ENCODE data around the gene TMEM238. TPM values are rescaled to one million over a fixed set of nuclear protein-coding genes. Genes with fewer than 3 reads are reported as not detected.

TMEM238 gene
- total and polyA plus RNA-seq, 9 of the 15 experiments (the other 6 are each of a cell fraction or from before 2014, with no cell fraction given): 0.18 to 5.1 (median 1.3) TPM; not detected in 4

DNA sequence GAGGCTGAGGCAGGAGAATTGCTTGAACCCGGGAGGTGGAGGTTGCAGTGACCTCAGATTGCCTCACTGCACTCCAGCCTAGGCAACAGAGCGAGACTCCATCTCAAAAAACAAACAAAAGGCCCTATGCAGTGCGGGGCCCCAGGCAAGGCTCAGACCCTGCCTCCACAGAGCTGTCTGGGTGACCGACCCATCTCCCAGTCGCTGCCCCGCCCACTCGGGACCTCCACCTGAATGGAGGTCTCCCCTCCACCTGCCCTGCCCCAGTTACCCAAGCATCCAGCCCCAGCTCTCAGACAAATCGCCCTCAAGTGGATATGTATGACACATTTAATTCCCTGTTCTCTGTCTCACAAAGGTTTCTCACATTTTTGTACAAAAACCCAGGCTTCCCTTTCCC, 18.8 kb downstream of the TMEM238 start:
- Histone ChIP-seq H2AFZ (ENCODE audit: low read depth, low read length) (no peak overlapping the region), H3K9ac (ENCODE audit: insufficient read depth in 1 of 2, low read depth in 2 of 2, low read length in 2 of 2) (no peak overlapping the region), H3K4me3 (no peak overlapping the region), H4K20me1 (replicated peaks; ENCODE audit: control insufficient read depth, insufficient read depth, low read length) (0 out of 2 replicates have a peak, but pooled peaks cover 3% of the 10 kb centered on the region), H3K4me2 (ENCODE audit: insufficient read depth, low read length) (no peak overlapping the region), H3K79me2 (ENCODE audit: control insufficient read depth, insufficient read depth, low read length) (no peaks in the 10 kb centered on the region), H3K27ac (ENCODE audit: extremely low read depth, low read depth, low read length) (no peak overlapping the region), H3K27me3 (ENCODE audit: control insufficient read depth in 2 of 2, insufficient read depth in 2 of 2, low read length in 2 of 2) (peaks cover 4% of the 10 kb centered on the region in 2 experiments; a peak in 2 of 5 replicates), H3K4me1 (replicated peaks in 1 of 2; ENCODE audit: control insufficient read depth in 2 of 2, insufficient read depth in 2 of 2, low read length in 2 of 2) (peaks cover 0 to 57% of the 10 kb centered on the region in 2 experiments; a peak in 3 of 5 replicates), H3K9me3 (replicated peaks; ENCODE audit: control insufficient read depth, insufficient read depth, low read depth, low read length) (no peaks in the 10 kb centered on the region), H3K36me3 (ENCODE audit: control insufficient read depth, insufficient read depth, low read length) (no peaks in the 10 kb centered on the region), H3K9me1 (ENCODE audit: control insufficient read depth, insufficient read depth, low read length) (no peaks in the 10 kb centered on the region)
- BruUV-seq (replicated peaks): no TSS peak
- FAIRE-seq (no peak), DNase-seq (ENCODE audit: extremely low read depth in 1 of 4, low spot score in 3 of 4) (no peak), ATAC-seq (no peak)
- ChIA-PET POLR2A (interaction anchor here (0.6 kb wide), 1 partner anchor 27 kb away, joined by 3 read pairs; no protein-coding TSS in a partner anchor), CTCF (ENCODE audit: low intra/inter-chr PET ratio) (interaction anchor here (1.2 kb wide), 1 partner anchor 8 kb away, joined by 5 read pairs; no protein-coding TSS in a partner anchor)
- 41% methylated on average over 7 of the region's 8 CpGs for WGBS (ENCODE audit: insufficient coverage, low coverage, missing lambda C conversion rate)
- intact Hi-C loops (cut with micrococcal nuclease) (no loop called here), in situ Hi-C loops (cut with MboI) (no loop called here)
- no peak for TF ChIP-seq ZNF175 (CRISPR knock-in tag; IDR thresholded peaks at IDR 0.05; ENCODE audit: low read depth)

DNA sequence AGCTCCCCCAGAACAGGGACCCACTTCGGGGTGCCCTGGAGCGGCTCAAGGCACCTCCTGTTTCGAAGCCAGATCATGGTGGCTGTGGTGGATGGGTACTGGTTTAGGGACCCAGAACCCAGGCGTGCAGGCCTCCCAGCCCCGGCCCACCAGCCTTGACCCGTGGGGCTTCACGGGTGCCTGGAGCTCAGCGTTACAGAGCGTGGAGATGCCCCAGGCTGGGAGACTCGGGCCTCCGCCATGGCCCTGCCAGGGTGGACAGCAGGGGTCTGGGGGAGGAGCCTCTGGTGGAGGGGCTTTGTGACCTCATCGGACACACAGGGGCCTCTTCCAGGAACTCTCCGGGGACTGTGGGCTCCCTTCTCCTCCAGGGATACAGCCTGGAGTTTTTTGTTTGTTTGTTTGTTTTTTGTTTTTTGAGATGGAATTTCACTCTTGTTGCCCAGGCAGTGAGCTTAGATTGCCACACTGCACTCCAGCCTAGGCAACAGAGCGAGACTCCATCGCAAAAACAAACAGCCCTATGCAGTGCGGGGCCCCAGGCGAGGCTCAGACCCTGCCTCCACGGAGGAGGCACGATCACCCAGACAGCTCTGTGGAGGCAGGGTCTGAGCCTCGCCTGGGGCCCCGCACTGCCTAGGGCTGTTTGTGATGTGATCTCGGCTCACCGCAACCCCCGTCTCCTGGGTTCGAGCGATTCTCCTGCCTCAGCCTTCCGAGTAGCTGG, 20.9 kb downstream of the TMEM238 start, which contains the start of gene GARIN5B:
TSS of gene GARIN5B (minus strand) at position 271 of the 727 bp plus-strand sequence. CDS start at position 77, 194 bp downstream.
- 60% methylated on average over 24 of the region's 27 CpGs for WGBS (ENCODE audit: insufficient coverage, low coverage, missing lambda C conversion rate)
- Histone ChIP-seq H3K27ac (ENCODE audit: extremely low read depth, low read depth, low read length) (no peak within 1 kb of the TSS), H4K20me1 (replicated peaks; ENCODE audit: control insufficient read depth, insufficient read depth, low read length) (no peaks in the 10 kb centered on the region), H3K4me3 (no peak within 1 kb of the TSS), H3K36me3 (ENCODE audit: control insufficient read depth, insufficient read depth, low read length) (no peaks in the 10 kb centered on the region), H3K27me3 (ENCODE audit: control insufficient read depth in 2 of 2, insufficient read depth in 2 of 2, low read length in 2 of 2) (no peaks in the 10 kb centered on the region), H3K9me3 (replicated peaks; ENCODE audit: control insufficient read depth, insufficient read depth, low read depth, low read length) (no peaks in the 10 kb centered on the region), H3K4me2 (ENCODE audit: insufficient read depth, low read length) (no peak within 1 kb of the TSS), H2AFZ (ENCODE audit: low read depth, low read length) (no peak within 1 kb of the TSS), H3K9me1 (ENCODE audit: control insufficient read depth, insufficient read depth, low read length) (no peaks in the 10 kb centered on the region), H3K79me2 (ENCODE audit: control insufficient read depth, insufficient read depth, low read length) (no peaks in the 10 kb centered on the region), H3K9ac (ENCODE audit: insufficient read depth in 1 of 2, low read depth in 2 of 2, low read length in 2 of 2) (peak within 1 kb of the TSS in 1 of 2 experiments; percentile 74; a peak in 1 of 4 replicates), H3K4me1 (replicated peaks in 1 of 2; ENCODE audit: control insufficient read depth in 2 of 2, insufficient read depth in 2 of 2, low read length in 2 of 2) (peaks cover 0 to 53% of the 10 kb centered on the region in 2 experiments; a peak in 2 of 5 replicates)
- CTCF ChIA-PET (ENCODE audit: low intra/inter-chr PET ratio): no interaction called here
- TF ChIP-seq ZFX (CRISPR knock-in tag; IDR thresholded peaks at IDR 0.05) (no peak), ARNT (IDR thresholded peaks at IDR 0.05) (no peak), ZC3H8 (IDR thresholded peaks at IDR 0.05) (no peak), ZNF282 (CRISPR knock-in tag; IDR thresholded peaks at IDR 0.05) (no peak), ZBTB1 (CRISPR knock-in tag; IDR thresholded peaks at IDR 0.05; ENCODE audit: borderline replicate concordance, low read depth) (no peak), MYNN (IDR thresholded peaks at IDR 0.05) (no peak), MYNN (CRISPR knock-in tag; IDR thresholded peaks at IDR 0.05) (no peak), DDX20 (tag; IDR thresholded peaks at IDR 0.05; ENCODE audit: low read depth) (no peak), THRAP3 (IDR thresholded peaks at IDR 0.05; ENCODE audit: borderline replicate concordance) (no peak)
- TF ChIP-seq, protein P1, sequence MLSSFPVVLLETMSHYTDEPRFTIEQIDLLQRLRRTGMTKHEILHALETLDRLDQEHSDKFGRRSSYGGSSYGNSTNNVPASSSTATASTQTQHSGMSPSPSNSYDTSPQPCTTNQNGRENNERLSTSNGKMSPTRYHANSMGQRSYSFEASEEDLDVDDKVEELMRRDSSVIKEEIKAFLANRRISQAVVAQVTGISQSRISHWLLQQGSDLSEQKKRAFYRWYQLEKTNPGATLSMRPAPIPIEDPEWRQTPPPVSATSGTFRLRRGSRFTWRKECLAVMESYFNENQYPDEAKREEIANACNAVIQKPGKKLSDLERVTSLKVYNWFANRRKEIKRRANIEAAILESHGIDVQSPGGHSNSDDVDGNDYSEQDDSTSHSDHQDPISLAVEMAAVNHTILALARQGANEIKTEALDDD (IDR thresholded peaks at IDR 0.05): no peak
- FAIRE-seq (no peak), ATAC-seq (no peak; the same call in 2 of the 3 replicates), DNase-seq (ENCODE audit: extremely low read depth in 1 of 4, low spot score in 3 of 4) (no peak)
- intact Hi-C loops (cut with micrococcal nuclease): no loop called here
- BruUV-seq (replicated peaks): no TSS peak
- in situ Hi-C loops (cut with MboI): no loop called here
- POLR2A ChIA-PET: no interaction called here

All from K562 (cell line).